ENCODE results near the gene NTSR1.

The NTSR1 gene

GRCh38 chr20:62732842-62733525 is 24.3 kb downstream of the NTSR1 start:
- Histone ChIP-seq H3K9ac (ENCODE audit: low read depth in 1 of 2, low read length in 2 of 2) (no peak overlapping the region), H3K27me3 (ENCODE audit: control insufficient read depth in 1 of 2, insufficient read depth in 2 of 2, low read length in 2 of 2) (peaks cover 7 to 9% of the 10 kb centered on the region in 2 donors), H3K4me1 (ENCODE audit: control insufficient read depth in 1 of 2, insufficient read depth in 2 of 2, low read length in 2 of 2) (no peaks in the 10 kb centered on the region), H3K9me3 (ENCODE audit: control insufficient read depth in 1 of 2, low read length in 2 of 2) (no peaks in the 10 kb centered on the region), H3K4me3 (ENCODE audit: low read depth in 1 of 2, low read length in 2 of 2) (no peak overlapping the region), H3K27ac (ENCODE audit: low read depth, low read length) (no peak overlapping the region), H3K36me3 (ENCODE audit: control insufficient read depth in 1 of 2, insufficient read depth in 2 of 2, low read length in 2 of 2) (no peaks in the 10 kb centered on the region)

GRCh38 chr20:62733526-62733842 is 24.8 kb downstream of the NTSR1 start:
- H3K9me3 ChIP-seq (ENCODE audit: control insufficient read depth in 1 of 2, low read length in 2 of 2) = no peaks in the 10 kb centered on the region
- H3K9ac ChIP-seq (ENCODE audit: low read depth in 1 of 2, low read length in 2 of 2) = no peak overlapping the region
- H3K4me1 ChIP-seq (ENCODE audit: control insufficient read depth in 1 of 2, insufficient read depth in 2 of 2, low read length in 2 of 2) = no peaks in the 10 kb centered on the region
- peaks cover 6 to 7% of the 10 kb centered on the region in 2 donors for H3K27me3 ChIP-seq (ENCODE audit: control insufficient read depth in 1 of 2, insufficient read depth in 2 of 2, low read length in 2 of 2)
- no peak overlapping the region for H3K27ac ChIP-seq (ENCODE audit: low read depth, low read length)
- H3K4me3 ChIP-seq (ENCODE audit: low read depth in 1 of 2, low read length in 2 of 2) = no peak overlapping the region
- no peaks in the 10 kb centered on the region for H3K36me3 ChIP-seq (ENCODE audit: control insufficient read depth in 1 of 2, insufficient read depth in 2 of 2, low read length in 2 of 2)

- Histone ChIP-seq H3K9me3 (ENCODE audit: control insufficient read depth in 1 of 2, low read length in 2 of 2) (no peaks in the 10 kb centered on the region), H3K27me3 (ENCODE audit: control insufficient read depth in 1 of 2, insufficient read depth in 2 of 2, low read length in 2 of 2) (peaks cover 6 to 7% of the 10 kb centered on the region in 2 donors), H3K4me1 (ENCODE audit: control insufficient read depth in 1 of 2, insufficient read depth in 2 of 2, low read length in 2 of 2) (peaks cover 0 to under 1% of the 10 kb centered on the region in 2 donors)
These were observed 25.3 kb downstream of the NTSR1 start for GRCh38 chr20:62733891-62734290.

GRCh38 chr20:62734326-62734725 is 25.7 kb downstream of the NTSR1 start:
- H3K27ac ChIP-seq (ENCODE audit: low read depth, low read length) = no peak overlapping the region
- H3K9ac ChIP-seq (ENCODE audit: low read depth in 1 of 2, low read length in 2 of 2) = no peak overlapping the region
- H3K27me3 ChIP-seq (ENCODE audit: control insufficient read depth in 1 of 2, insufficient read depth in 2 of 2, low read length in 2 of 2) = peaks cover 6 to 7% of the 10 kb centered on the region in 2 donors
- no peaks in the 10 kb centered on the region for H3K9me3 ChIP-seq (ENCODE audit: control insufficient read depth in 1 of 2, low read length in 2 of 2)
- H3K4me3 ChIP-seq (ENCODE audit: low read depth in 1 of 2, low read length in 2 of 2) = no peak overlapping the region
- no peaks in the 10 kb centered on the region for H3K36me3 ChIP-seq (ENCODE audit: control insufficient read depth in 1 of 2, insufficient read depth in 2 of 2, low read length in 2 of 2)
- H3K4me1 ChIP-seq (ENCODE audit: control insufficient read depth in 1 of 2, insufficient read depth in 2 of 2, low read length in 2 of 2) = peaks cover 0 to 5% of the 10 kb centered on the region in 2 donors

More at GRCh38 chr20:62733891-62734290, 25.3 kb downstream of the NTSR1 start:
- H3K36me3 ChIP-seq (ENCODE audit: control insufficient read depth in 1 of 2, insufficient read depth in 2 of 2, low read length in 2 of 2) = no peaks in the 10 kb centered on the region
- no peak overlapping the region for H3K27ac ChIP-seq (ENCODE audit: low read depth, low read length)
- no peak overlapping the region for H3K4me3 ChIP-seq (ENCODE audit: low read depth in 1 of 2, low read length in 2 of 2)
- no peak overlapping the region for H3K9ac ChIP-seq (ENCODE audit: low read depth in 1 of 2, low read length in 2 of 2)

- Histone ChIP-seq H3K4me3 (ENCODE audit: low read depth in 1 of 2, low read length in 2 of 2) (no peak overlapping the region), H3K36me3 (ENCODE audit: control insufficient read depth in 1 of 2, insufficient read depth in 2 of 2, low read length in 2 of 2) (no peaks in the 10 kb centered on the region), H3K27ac (ENCODE audit: low read depth, low read length) (no peak overlapping the region), H3K27me3 (ENCODE audit: control insufficient read depth in 1 of 2, insufficient read depth in 2 of 2, low read length in 2 of 2) (peaks cover 6 to 7% of the 10 kb centered on the region in 2 donors), H3K4me1 (ENCODE audit: control insufficient read depth in 1 of 2, insufficient read depth in 2 of 2, low read length in 2 of 2) (peaks cover 0 to 10% of the 10 kb centered on the region in 2 donors), H3K9me3 (ENCODE audit: control insufficient read depth in 1 of 2, low read length in 2 of 2) (no peaks in the 10 kb centered on the region), H3K9ac (ENCODE audit: low read depth in 1 of 2, low read length in 2 of 2) (no peak overlapping the region)
These were observed 26.2 kb downstream of the NTSR1 start for GRCh38 chr20:62734881-62735280.

- no peak overlapping the region for H3K4me3 ChIP-seq (ENCODE audit: low read depth in 1 of 2, low read length in 2 of 2)
- peaks cover 0 to 11% of the 10 kb centered on the region in 2 donors for H3K4me1 ChIP-seq (ENCODE audit: control insufficient read depth in 1 of 2, insufficient read depth in 2 of 2, low read length in 2 of 2)
- no peak overlapping the region for H3K27ac ChIP-seq (ENCODE audit: low read depth, low read length)
- no peak overlapping the region for H3K9ac ChIP-seq (ENCODE audit: low read depth in 1 of 2, low read length in 2 of 2)
- H3K27me3 ChIP-seq (ENCODE audit: control insufficient read depth in 1 of 2, insufficient read depth in 2 of 2, low read length in 2 of 2) = peaks cover 6 to 7% of the 10 kb centered on the region in 2 donors
- H3K9me3 ChIP-seq (ENCODE audit: control insufficient read depth in 1 of 2, low read length in 2 of 2) = no peaks in the 10 kb centered on the region
- no peaks in the 10 kb centered on the region for H3K36me3 ChIP-seq (ENCODE audit: control insufficient read depth in 1 of 2, insufficient read depth in 2 of 2, low read length in 2 of 2)
These were observed 26.7 kb downstream of the NTSR1 start for GRCh38 chr20:62735331-62735821.

- Histone ChIP-seq H3K9ac (ENCODE audit: low read depth in 1 of 2, low read length in 2 of 2) (no peak overlapping the region), H3K27me3 (ENCODE audit: control insufficient read depth in 1 of 2, insufficient read depth in 2 of 2, low read length in 2 of 2) (peaks cover 4 to 7% of the 10 kb centered on the region in 2 donors)
These were observed 27.4 kb downstream of the NTSR1 start for GRCh38 chr20:62736026-62736406.

GRCh38 chr20:62736407-62737071 is 27.9 kb downstream of the NTSR1 start:
- no peak overlapping the region for H3K4me3 ChIP-seq (ENCODE audit: low read depth in 1 of 2, low read length in 2 of 2)
- no peak overlapping the region for H3K9ac ChIP-seq (ENCODE audit: low read depth in 1 of 2, low read length in 2 of 2)
- H3K9me3 ChIP-seq (ENCODE audit: control insufficient read depth in 1 of 2, low read length in 2 of 2) = no peaks in the 10 kb centered on the region
- H3K4me1 ChIP-seq (ENCODE audit: control insufficient read depth in 1 of 2, insufficient read depth in 2 of 2, low read length in 2 of 2) = peaks cover 0 to 11% of the 10 kb centered on the region in 2 donors
- no peaks in the 10 kb centered on the region for H3K36me3 ChIP-seq (ENCODE audit: control insufficient read depth in 1 of 2, insufficient read depth in 2 of 2, low read length in 2 of 2)
- no peak overlapping the region for H3K27ac ChIP-seq (ENCODE audit: low read depth, low read length)
- peaks cover 4 to 11% of the 10 kb centered on the region in 2 donors for H3K27me3 ChIP-seq (ENCODE audit: control insufficient read depth in 1 of 2, insufficient read depth in 2 of 2, low read length in 2 of 2)

More at GRCh38 chr20:62736026-62736406, 27.4 kb downstream of the NTSR1 start:
- Histone ChIP-seq H3K4me3 (ENCODE audit: low read depth in 1 of 2, low read length in 2 of 2) (no peak overlapping the region), H3K4me1 (ENCODE audit: control insufficient read depth in 1 of 2, insufficient read depth in 2 of 2, low read length in 2 of 2) (peaks cover 0 to 11% of the 10 kb centered on the region in 2 donors), H3K27ac (ENCODE audit: low read depth, low read length) (no peak overlapping the region), H3K9me3 (ENCODE audit: control insufficient read depth in 1 of 2, low read length in 2 of 2) (no peaks in the 10 kb centered on the region), H3K36me3 (ENCODE audit: control insufficient read depth in 1 of 2, insufficient read depth in 2 of 2, low read length in 2 of 2) (no peaks in the 10 kb centered on the region)

- H3K27me3 ChIP-seq (ENCODE audit: control insufficient read depth in 1 of 2, insufficient read depth in 2 of 2, low read length in 2 of 2) = peaks cover 6 to 17% of the 10 kb centered on the region in 2 donors
- peaks cover 0 to 11% of the 10 kb centered on the region in 2 donors for H3K4me1 ChIP-seq (ENCODE audit: control insufficient read depth in 1 of 2, insufficient read depth in 2 of 2, low read length in 2 of 2)
- H3K4me3 ChIP-seq (ENCODE audit: low read depth in 1 of 2, low read length in 2 of 2) = no peak overlapping the region
These were observed 28.7 kb downstream of the NTSR1 start for GRCh38 chr20:62737271-62737811.

More at GRCh38 chr20:62737271-62737811, 28.7 kb downstream of the NTSR1 start:
- Histone ChIP-seq H3K36me3 (ENCODE audit: control insufficient read depth in 1 of 2, insufficient read depth in 2 of 2, low read length in 2 of 2) (no peaks in the 10 kb centered on the region), H3K9me3 (ENCODE audit: control insufficient read depth in 1 of 2, low read length in 2 of 2) (no peaks in the 10 kb centered on the region), H3K9ac (ENCODE audit: low read depth in 1 of 2, low read length in 2 of 2) (no peak overlapping the region), H3K27ac (ENCODE audit: low read depth, low read length) (no peak overlapping the region)
